ENCODE data around the gene PPP2R5C. TPM values are rescaled to one million over a fixed set of nuclear protein-coding genes. Genes with fewer than 3 reads are reported as not detected.

PPP2R5C gene
- total and polyA plus RNA-seq, 2 donors (not counting 3 experiments of a cell fraction or from before 2014, with no cell fraction given) = 42.6 to 83.6 TPM

DNA sequence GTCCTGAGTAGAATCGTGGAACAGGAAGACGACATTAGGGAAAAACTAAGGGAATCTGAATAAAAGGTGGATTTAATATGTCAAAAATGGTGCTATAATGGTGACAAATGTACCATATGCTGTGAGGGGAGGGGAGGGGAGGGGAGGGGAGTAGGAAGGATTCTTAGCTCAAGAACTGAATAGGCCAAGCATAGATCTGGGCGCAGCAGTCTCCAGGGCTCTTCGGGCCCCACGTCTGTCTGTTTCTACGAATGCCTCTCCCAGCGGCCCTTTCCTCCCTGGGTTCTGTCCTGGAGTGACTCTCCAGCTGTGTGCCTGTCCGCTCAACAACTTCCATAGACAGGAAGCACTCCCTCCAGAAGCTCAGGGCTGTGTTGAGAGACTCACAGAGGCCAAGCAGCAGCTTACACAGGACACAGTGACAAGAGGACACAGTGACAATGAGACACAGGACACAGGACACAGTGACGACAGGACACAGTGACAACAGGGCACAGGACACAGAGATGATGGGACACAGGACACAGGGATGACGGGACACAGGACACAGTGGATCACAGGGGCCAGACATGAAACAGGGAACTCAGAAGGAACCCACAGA is 42.4 kb upstream of the PPP2R5C start:
- Histone ChIP-seq H3K79me2 (ENCODE audit: control insufficient read depth, insufficient read depth, low read length) (no peaks in the 10 kb centered on the region), H4K20me1 (replicated peaks; ENCODE audit: control insufficient read depth, extremely low read depth, insufficient read depth, low read length) (no peaks in the 10 kb centered on the region), H3K4me3 (replicated peaks in 1 of 3; ENCODE audit: insufficient read depth in 1 of 3, low read depth in 1 of 3, low read length in 3 of 3) (no peak overlapping the region), H3K4me1 (ENCODE audit: control insufficient read depth, extremely low read depth, insufficient read depth, low read length) (peaks cover 12% of the 10 kb centered on the region), H2AFZ (ENCODE audit: low read depth, low read length) (no peak overlapping the region), H3K9me1 (replicated peaks; ENCODE audit: control insufficient read depth, extremely low read depth, insufficient read depth, low read length) (no peaks in the 10 kb centered on the region), H3K36me3 (ENCODE audit: control insufficient read depth in 2 of 2, extremely low read depth in 1 of 2, insufficient read depth in 2 of 2, low read length in 2 of 2) (no peaks in the 10 kb centered on the region), H3K27ac (ENCODE audit: insufficient read depth, low read depth, low read length) (no peak overlapping the region), H3K9ac (replicated peaks; ENCODE audit: extremely low read depth, insufficient read depth, low read length) (no peak overlapping the region), H3K9me3 (replicated peaks; ENCODE audit: control insufficient read depth, insufficient read depth, low read length) (no peaks in the 10 kb centered on the region), H3K27me3 (ENCODE audit: control insufficient read depth in 2 of 2, insufficient read depth in 2 of 2, low read length in 2 of 2) (peaks cover 21 to 27% of the 10 kb centered on the region in 2 experiments), H3K4me2 (ENCODE audit: insufficient read depth, low read length) (no peak overlapping the region)
- FAIRE-seq (no peak), DNase-seq (ENCODE audit: low read depth, low spot score) (no peak)
- ChIA-PET CTCF (interaction anchor here (1.8 kb wide), 1 partner anchor 12 kb away, joined by 7 read pairs; no protein-coding TSS in a partner anchor), POLR2A (interaction anchor here (0.5 to 0.6 kb wide), 2 partner anchors 65 to 212 kb away, joined by 5 read pairs; no protein-coding TSS in a partner anchor)
- intact Hi-C loops (cut with micrococcal nuclease) (no loop called here), dilution Hi-C loops (cut with MboI; ENCODE audit: extremely low pct_ligation_motif_present, low sequenced_read_pairs) (no loop called here)
- TF ChIP-seq, protein P1, sequence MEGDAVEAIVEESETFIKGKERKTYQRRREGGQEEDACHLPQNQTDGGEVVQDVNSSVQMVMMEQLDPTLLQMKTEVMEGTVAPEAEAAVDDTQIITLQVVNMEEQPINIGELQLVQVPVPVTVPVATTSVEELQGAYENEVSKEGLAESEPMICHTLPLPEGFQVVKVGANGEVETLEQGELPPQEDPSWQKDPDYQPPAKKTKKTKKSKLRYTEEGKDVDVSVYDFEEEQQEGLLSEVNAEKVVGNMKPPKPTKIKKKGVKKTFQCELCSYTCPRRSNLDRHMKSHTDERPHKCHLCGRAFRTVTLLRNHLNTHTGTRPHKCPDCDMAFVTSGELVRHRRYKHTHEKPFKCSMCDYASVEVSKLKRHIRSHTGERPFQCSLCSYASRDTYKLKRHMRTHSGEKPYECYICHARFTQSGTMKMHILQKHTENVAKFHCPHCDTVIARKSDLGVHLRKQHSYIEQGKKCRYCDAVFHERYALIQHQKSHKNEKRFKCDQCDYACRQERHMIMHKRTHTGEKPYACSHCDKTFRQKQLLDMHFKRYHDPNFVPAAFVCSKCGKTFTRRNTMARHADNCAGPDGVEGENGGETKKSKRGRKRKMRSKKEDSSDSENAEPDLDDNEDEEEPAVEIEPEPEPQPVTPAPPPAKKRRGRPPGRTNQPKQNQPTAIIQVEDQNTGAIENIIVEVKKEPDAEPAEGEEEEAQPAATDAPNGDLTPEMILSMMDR (IDR thresholded peaks at IDR 0.05; ENCODE audit: extremely low read depth in 1 of 2, insufficient read depth in 1 of 2, low read depth in 1 of 2, low read length in 2 of 2) = no peak
- TF ChIP-seq MYC (IDR thresholded peaks at IDR 0.05; ENCODE audit: low read depth, low read length) = no peak
- TF ChIP-seq GATA2 (IDR thresholded peaks at IDR 0.05; ENCODE audit: insufficient read depth, insufficient read length, low read depth, low read length) = no peak
- no peak for TF ChIP-seq POLR2AphosphoS5 (IDR thresholded peaks at IDR 0.05; ENCODE audit: insufficient read depth, low read depth, low read length)
- no peak for TF ChIP-seq JUN (IDR thresholded peaks at IDR 0.05; ENCODE audit: borderline replicate concordance, insufficient read depth, insufficient read length, low read depth)
- TF ChIP-seq, protein P2, sequence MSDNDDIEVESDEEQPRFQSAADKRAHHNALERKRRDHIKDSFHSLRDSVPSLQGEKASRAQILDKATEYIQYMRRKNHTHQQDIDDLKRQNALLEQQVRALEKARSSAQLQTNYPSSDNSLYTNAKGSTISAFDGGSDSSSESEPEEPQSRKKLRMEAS (IDR thresholded peaks at IDR 0.05; ENCODE audit: insufficient read depth, insufficient read length) = no peak
- no TSS peak for BruUV-seq (replicated peaks)
